ENCODE measurements around the gene SLC13A1.

- TF ChIP-seq CTCF (IDR thresholded peaks at IDR 0.05) (no peak), ZNF121 (CRISPR knock-in tag; IDR thresholded peaks at IDR 0.05) (no peak), FOXK1 (CRISPR knock-in tag; IDR thresholded peaks at IDR 0.05) (no peak)
These were observed 29.7 kb upstream of the SLC13A1 start for GRCh38 chr7:123229426-123229825.
